ENCODE results near the gene TEX44. TPM values are rescaled to one million over a fixed set of nuclear protein-coding genes. Genes with fewer than 3 reads are reported as not detected.

TEX44 gene
- not detected for polyA plus RNA-seq (2013, experiment 1 of 2)
- polyA plus RNA-seq (2013, experiment 2 of 2), result not detected

DNA sequence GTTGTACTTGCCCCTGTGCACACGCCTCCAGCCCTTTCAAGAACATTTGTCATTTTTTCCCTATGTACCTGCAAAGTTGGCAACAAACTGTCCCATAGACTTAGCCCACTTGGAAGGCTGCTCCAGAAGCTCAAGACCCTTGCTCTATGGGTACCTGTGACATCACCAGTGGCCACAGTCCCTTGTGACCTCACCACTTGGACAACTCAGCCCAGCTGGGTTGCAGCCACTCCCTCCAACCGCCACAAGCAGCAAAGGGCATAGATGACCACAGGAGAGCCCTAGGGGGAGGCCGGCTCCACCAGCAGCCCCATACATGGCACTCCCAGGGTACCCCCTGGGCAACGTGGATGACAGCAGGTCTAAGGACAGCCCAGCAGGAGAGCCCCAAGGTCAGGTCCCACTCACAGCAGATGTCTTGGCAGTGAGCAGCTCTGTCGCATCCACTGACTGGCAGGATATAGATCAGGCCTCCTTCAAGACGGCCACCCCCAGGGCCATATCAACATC is at the start of gene TEX44:
Gene TEX44 (plus strand): TSS at position 229 of the 510 bp plus-strand sequence. CDS start 88 bp downstream, at position 317.
- no peak within 1 kb of the TSS for H3K27ac ChIP-seq (ENCODE audit: low read depth, low read length, severe bottlenecking)
- no peak within 1 kb of the TSS for H3K4me3 ChIP-seq (ENCODE audit: extremely low read depth, insufficient read depth, low read length, poor library complexity, severe bottlenecking)
- no peaks in the 10 kb centered on the region for H3K36me3 ChIP-seq (ENCODE audit: control insufficient read depth, insufficient read depth, low read length)
- H3K4me1 ChIP-seq (ENCODE audit: control insufficient read depth, insufficient read depth, low read length, poor library complexity, severe bottlenecking), result peaks cover 7% of the 10 kb centered on the region
- no peaks in the 10 kb centered on the region for H3K9me3 ChIP-seq (ENCODE audit: control insufficient read depth, low read length)
- WGBS, 2 experiments (ENCODE audit: insufficient coverage in 2 of 2), result 91 to 98% methylated on average over 5 to 6 of the region's 6 CpGs

- H3K4me1 ChIP-seq (ENCODE audit: control insufficient read depth, insufficient read depth, low read length, poor library complexity, severe bottlenecking), result no peaks in the 10 kb centered on the region
- no peak overlapping the region for H3K27ac ChIP-seq (ENCODE audit: low read depth, low read length, severe bottlenecking)
- H3K36me3 ChIP-seq (ENCODE audit: control insufficient read depth, insufficient read depth, low read length), result no peaks in the 10 kb centered on the region
- 90 to 92% methylated on average over 10 to 14 of the region's 14 CpGs for WGBS, 2 experiments (ENCODE audit: insufficient coverage in 2 of 2)
- no peak overlapping the region for H3K4me3 ChIP-seq (ENCODE audit: extremely low read depth, insufficient read depth, low read length, poor library complexity, severe bottlenecking)
- no peaks in the 10 kb centered on the region for H3K9me3 ChIP-seq (ENCODE audit: control insufficient read depth, low read length)
These were observed 47.4 kb upstream of the TEX44 start for GRCh38 chr2:231545105-231545902.

- Histone ChIP-seq H3K4me3 (ENCODE audit: extremely low read depth, insufficient read depth, low read length, poor library complexity, severe bottlenecking) (no peak overlapping the region), H3K4me1 (ENCODE audit: control insufficient read depth, insufficient read depth, low read length, poor library complexity, severe bottlenecking) (no peaks in the 10 kb centered on the region), H3K9me3 (ENCODE audit: control insufficient read depth, low read length) (no peaks in the 10 kb centered on the region), H3K27ac (ENCODE audit: low read depth, low read length, severe bottlenecking) (no peak overlapping the region), H3K36me3 (ENCODE audit: control insufficient read depth, insufficient read depth, low read length) (no peaks in the 10 kb centered on the region)
- 88 to 89% methylated on average over 4 to 12 of the region's 13 CpGs for WGBS, 2 experiments (ENCODE audit: insufficient coverage in 2 of 2)
These were observed 46.5 kb upstream of the TEX44 start for GRCh38 chr2:231546014-231546715.

DNA sequence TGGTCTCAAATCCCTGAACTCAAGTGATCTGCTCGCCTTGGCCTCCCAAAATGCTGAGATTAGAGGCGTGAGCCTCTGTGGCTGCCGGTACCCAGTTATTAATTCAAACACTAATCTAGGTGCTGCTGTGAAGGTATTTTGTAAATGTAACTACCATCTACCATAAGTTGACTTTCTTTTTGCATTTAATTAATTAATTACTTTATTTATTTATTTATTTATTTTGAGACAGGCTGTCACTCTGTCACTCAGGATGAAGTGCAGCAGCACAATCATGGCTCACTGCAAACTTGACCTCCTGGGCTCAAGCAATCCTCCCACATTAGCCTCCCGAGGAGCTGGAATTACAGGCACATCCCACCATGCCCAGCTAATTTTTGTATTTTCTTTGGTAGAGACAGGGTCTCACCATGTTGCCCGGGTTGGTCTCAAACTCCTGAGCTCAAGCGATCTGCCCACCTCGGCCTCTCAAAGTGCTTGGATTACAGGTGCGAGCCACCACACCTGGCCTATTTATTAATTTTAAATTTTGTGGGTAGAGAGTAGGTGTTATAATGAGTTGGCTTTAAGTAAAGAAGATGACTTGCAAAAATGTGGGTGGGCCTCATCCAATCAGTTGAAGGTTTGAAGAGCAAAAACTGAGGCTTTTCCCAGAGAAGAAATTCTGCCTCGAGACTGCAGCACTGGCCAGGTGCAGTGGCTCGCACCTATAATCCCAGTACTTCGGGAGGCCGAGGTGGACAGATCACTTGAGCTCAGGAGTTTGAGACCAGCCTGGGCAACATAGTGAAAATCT is 45.2 kb upstream of the TEX44 start:
- H3K9me3 ChIP-seq (ENCODE audit: control insufficient read depth, low read length), result peaks cover 2% of the 10 kb centered on the region
- no peak overlapping the region for H3K4me3 ChIP-seq (ENCODE audit: extremely low read depth, insufficient read depth, low read length, poor library complexity, severe bottlenecking)
- no peak overlapping the region for H3K27ac ChIP-seq (ENCODE audit: low read depth, low read length, severe bottlenecking)
- H3K36me3 ChIP-seq (ENCODE audit: control insufficient read depth, insufficient read depth, low read length), result no peaks in the 10 kb centered on the region
- no peaks in the 10 kb centered on the region for H3K4me1 ChIP-seq (ENCODE audit: control insufficient read depth, insufficient read depth, low read length, poor library complexity, severe bottlenecking)
- WGBS, 2 experiments (ENCODE audit: insufficient coverage in 2 of 2), result 82 to 93% methylated on average over 9 to 10 of the region's 12 CpGs

DNA sequence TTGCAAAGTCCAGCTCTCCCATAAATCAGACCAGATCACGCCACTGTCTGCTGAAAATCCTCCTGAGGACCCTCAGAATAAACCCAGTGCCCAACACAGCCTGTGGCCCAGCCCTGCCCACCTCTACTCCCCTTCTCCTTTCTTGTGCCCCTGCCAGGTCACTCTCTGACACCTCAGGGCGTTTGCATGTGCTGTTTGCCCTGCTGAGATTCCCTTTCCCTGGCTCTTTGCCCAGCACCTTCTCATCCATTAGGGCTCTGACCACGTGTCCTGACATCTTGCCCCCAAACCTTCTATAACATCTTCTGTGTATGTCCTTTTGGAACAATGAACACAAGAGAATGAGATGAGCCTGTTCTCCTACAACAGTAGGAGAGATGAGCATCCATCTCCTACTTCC is 43.9 kb upstream of the TEX44 start:
- WGBS, 2 experiments (ENCODE audit: insufficient coverage in 2 of 2), result 70 to 78% methylated on average over 3 of the region's 3 CpGs

GRCh38 chr2:231549446-231550239 is 43.0 kb upstream of the TEX44 start:
- H3K4me3 ChIP-seq (ENCODE audit: extremely low read depth, insufficient read depth, low read length, poor library complexity, severe bottlenecking), result no peak overlapping the region
- no peaks in the 10 kb centered on the region for H3K4me1 ChIP-seq (ENCODE audit: control insufficient read depth, insufficient read depth, low read length, poor library complexity, severe bottlenecking)
- 75 to 78% methylated on average over 5 to 11 of the region's 13 CpGs for WGBS, 2 experiments (ENCODE audit: insufficient coverage in 2 of 2)
- no peak overlapping the region for H3K27ac ChIP-seq (ENCODE audit: low read depth, low read length, severe bottlenecking)
- H3K9me3 ChIP-seq (ENCODE audit: control insufficient read depth, low read length), result peaks cover 13% of the 10 kb centered on the region
- no peaks in the 10 kb centered on the region for H3K36me3 ChIP-seq (ENCODE audit: control insufficient read depth, insufficient read depth, low read length)

More for the DNA sequence above, 43.9 kb upstream of the TEX44 start:
- Histone ChIP-seq H3K36me3 (ENCODE audit: control insufficient read depth, insufficient read depth, low read length) (no peaks in the 10 kb centered on the region), H3K4me3 (ENCODE audit: extremely low read depth, insufficient read depth, low read length, poor library complexity, severe bottlenecking) (no peak overlapping the region), H3K9me3 (ENCODE audit: control insufficient read depth, low read length) (peaks cover 13% of the 10 kb centered on the region), H3K27ac (ENCODE audit: low read depth, low read length, severe bottlenecking) (no peak overlapping the region), H3K4me1 (ENCODE audit: control insufficient read depth, insufficient read depth, low read length, poor library complexity, severe bottlenecking) (no peaks in the 10 kb centered on the region)

- Histone ChIP-seq H3K27ac (ENCODE audit: low read depth, low read length, severe bottlenecking) (no peak overlapping the region), H3K9me3 (ENCODE audit: control insufficient read depth, low read length) (peaks cover 13% of the 10 kb centered on the region)
These were observed 39.9 kb upstream of the TEX44 start for GRCh38 chr2:231552752-231553151.

GRCh38 chr2:231554327-231554726 is 38.3 kb upstream of the TEX44 start:
- peaks cover 13% of the 10 kb centered on the region for H3K9me3 ChIP-seq (ENCODE audit: control insufficient read depth, low read length)
- no peak overlapping the region for H3K4me3 ChIP-seq (ENCODE audit: extremely low read depth, insufficient read depth, low read length, poor library complexity, severe bottlenecking)
- H3K27ac ChIP-seq (ENCODE audit: low read depth, low read length, severe bottlenecking), result no peak overlapping the region
- H3K36me3 ChIP-seq (ENCODE audit: control insufficient read depth, insufficient read depth, low read length), result no peaks in the 10 kb centered on the region
- 81% methylated on average over 8 of the region's 8 CpGs for WGBS, 2 experiments (ENCODE audit: insufficient coverage in 2 of 2)
- H3K4me1 ChIP-seq (ENCODE audit: control insufficient read depth, insufficient read depth, low read length, poor library complexity, severe bottlenecking), result no peaks in the 10 kb centered on the region

More at GRCh38 chr2:231552752-231553151, 39.9 kb upstream of the TEX44 start:
- Histone ChIP-seq H3K4me1 (ENCODE audit: control insufficient read depth, insufficient read depth, low read length, poor library complexity, severe bottlenecking) (no peaks in the 10 kb centered on the region), H3K36me3 (ENCODE audit: control insufficient read depth, insufficient read depth, low read length) (no peaks in the 10 kb centered on the region), H3K4me3 (ENCODE audit: extremely low read depth, insufficient read depth, low read length, poor library complexity, severe bottlenecking) (no peak overlapping the region)

- Histone ChIP-seq H3K4me3 (ENCODE audit: extremely low read depth, insufficient read depth, low read length, poor library complexity, severe bottlenecking) (no peak overlapping the region), H3K9me3 (ENCODE audit: control insufficient read depth, low read length) (peaks cover 13% of the 10 kb centered on the region), H3K36me3 (ENCODE audit: control insufficient read depth, insufficient read depth, low read length) (no peaks in the 10 kb centered on the region), H3K4me1 (ENCODE audit: control insufficient read depth, insufficient read depth, low read length, poor library complexity, severe bottlenecking) (no peaks in the 10 kb centered on the region), H3K27ac (ENCODE audit: low read depth, low read length, severe bottlenecking) (no peak overlapping the region)
- WGBS, 2 experiments (ENCODE audit: insufficient coverage in 2 of 2), result 89 to 90% methylated on average over 6 to 12 of the region's 14 CpGs
These were observed 37.7 kb upstream of the TEX44 start for GRCh38 chr2:231554748-231555545.
